B cell (primary cell): ENCODE results near the gene PRKCA. TPM values are rescaled to one million over a fixed set of nuclear protein-coding genes. Genes with fewer than 3 reads are reported as not detected.

Experiments
- ATAC-seq: fragments of 200-7000 bp; cut with Tn5 transposase; one replicate; pipeline ENCODE4 v1.10.0; 2021; ENCODE audit warnings: low read depth, mild to moderate bottlenecking, moderate number of reproducible peaks, moderate library complexity
- CTCF ChIA-PET: fragments of 350-600 bp; sonication (Branson Sonifier 250); formaldehyde crosslinking; loops from one replicate; lab custom pipeline; 2021; ENCODE audit warnings: antibody characterized with exemption, inconsistent platforms; lab: Charles Lee
- POLR2A ChIA-PET: fragments of 350-600 bp; sonication (Branson Sonifier 250); formaldehyde crosslinking; loops from one replicate; lab custom pipeline; 2021; ENCODE audit warnings: antibody characterized with exemption; lab: Charles Lee
- DNase-seq: peaks from one replicate; pipeline ENCODE4 v3.0.0; 2013
- H2AFZ ChIP-seq: 2 replicates; pipeline ENCODE4 v1.6.1; 2012; ENCODE audit warnings: mild to moderate bottlenecking, low read depth, low read length; ENCODE audit not compliant: insufficient read depth, poor library complexity, severe bottlenecking
- H3K27ac ChIP-seq, 2 donors: 1 replicate in 1 of 2; 2 replicates in 1 of 2; pipeline ENCODE4 v1.5.1; 2012 to 2013; ENCODE audit warnings: low read length in 2 of 2, mild to moderate bottlenecking in 2 of 2, moderate library complexity in 1 of 2
- H3K27me3 ChIP-seq, 4 experiments: fragments of 200-600 bp in 1 of 4; sonication (generic) in 1 of 4; replicated peaks in 1 of 4; 1 replicate in 2 of 4; 2 replicates in 2 of 4; pipeline versions ENCODE4 v1.6.1 to v1.7.0; 2013 to 2016; ENCODE audit warnings: low read length in 3 of 4, mild to moderate bottlenecking in 2 of 4, mixed read lengths in 1 of 4, moderate library complexity in 1 of 4; ENCODE audit not compliant: insufficient read depth in 4 of 4, control insufficient read depth in 3 of 4; ENCODE audit errors: control extremely low read depth in 1 of 4
- H3K36me3 ChIP-seq, 2 experiments: replicated peaks in 1 of 2; 1 replicate in 1 of 2; 2 replicates in 1 of 2; pipeline versions ENCODE4 v1.6.1 to v1.7.1; 2013; ENCODE audit warnings: low read length in 1 of 2; ENCODE audit not compliant: insufficient read depth in 2 of 2, control insufficient read depth in 1 of 2; ENCODE audit errors: control extremely low read depth in 1 of 2, extremely low read depth in 1 of 2
- H3K4me1 ChIP-seq, 2 donors: fragments of 200-600 bp in 1 of 2; sonication (generic) in 1 of 2; 1 replicate in 1 of 2; 2 replicates in 1 of 2; pipeline versions ENCODE4 v1.5.1 to v1.6.1; 2013 to 2017; ENCODE audit warnings: low read length in 2 of 2; ENCODE audit not compliant: control insufficient read depth in 2 of 2, insufficient read depth in 2 of 2
- H3K4me2 ChIP-seq: replicated peaks from 2 replicates; pipeline ENCODE3; 2012; ENCODE audit warnings: mild to moderate bottlenecking, low read depth, low read length; ENCODE audit not compliant: poor library complexity, severe bottlenecking
- H3K4me3 ChIP-seq, 5 experiments: fragments of 200-600 bp in 1 of 5; sonication (generic) in 1 of 5; 1 replicate in 3 of 5; 2 replicates in 2 of 5; pipeline versions ENCODE4 v1.5.1 to v1.7.0; 2011 to 2016; ENCODE audit warnings: low read length in 4 of 5, mild to moderate bottlenecking in 4 of 5, low read depth in 2 of 5, control low read depth in 1 of 5, moderate library complexity in 1 of 5; ENCODE audit not compliant: insufficient read depth in 1 of 5; ENCODE audit errors: control extremely low read depth in 1 of 5, extremely low read depth in 1 of 5
- H3K79me2 ChIP-seq: fragments of 200-600 bp; sonication (generic); one replicate; pipeline ENCODE4 v1.6.0; 2016; ENCODE audit warnings: low read length; ENCODE audit not compliant: control insufficient read depth, insufficient read depth
- H3K9ac ChIP-seq: fragments of 200-600 bp; sonication (generic); 2 replicates; pipeline ENCODE4 v1.6.1; 2017; ENCODE audit warnings: mild to moderate bottlenecking, low read length, moderate library complexity
- H3K9me3 ChIP-seq, 3 donors: one replicate each; pipeline versions ENCODE4 v1.6.1 to v1.7.1; 2013; ENCODE audit warnings: low read length in 2 of 3; ENCODE audit not compliant: control insufficient read depth in 2 of 3, insufficient read depth in 1 of 3; ENCODE audit errors: control extremely low read depth in 1 of 3
- H4K20me1 ChIP-seq: 2 replicates; pipeline ENCODE4 v1.6.0; 2012; ENCODE audit warnings: mild to moderate bottlenecking, low read length; ENCODE audit not compliant: insufficient read depth, control insufficient read depth, poor library complexity, severe bottlenecking
- H3K27ac Mint-ChIP-seq: one replicate; pipeline ENCODE4 v1.8.0; 2021; ENCODE audit warnings: mixed read lengths
- H3K27me3 Mint-ChIP-seq: one replicate; pipeline ENCODE4 v1.8.0; 2021; ENCODE audit warnings: mixed read lengths
- H3K4me1 Mint-ChIP-seq: one replicate; pipeline ENCODE4 v1.8.0; 2021; ENCODE audit warnings: mixed read lengths
- H3K4me3 Mint-ChIP-seq: one replicate; pipeline ENCODE4 v1.8.0; 2021; ENCODE audit warnings: mixed read lengths
- H3K9me3 Mint-ChIP-seq: one replicate; pipeline ENCODE4 v1.8.0; 2022; ENCODE audit warnings: mixed read lengths; ENCODE audit not compliant: insufficient read depth
- EZH2 ChIP-seq: IDR thresholded peaks from 2 replicates; pipeline ENCODE4 v1.6.1; 2012; ENCODE audit warnings: borderline replicate concordance, low read depth, mild to moderate bottlenecking, moderate library complexity, low read length; ENCODE audit not compliant: insufficient read depth, poor library complexity, severe bottlenecking
- WGBS: methylation state at CpG from one replicate; pipeline ENCODE4 v1.1.5; 2013; ENCODE audit warnings: missing lambda C conversion rate; ENCODE audit not compliant: insufficient coverage; 5-methylcytosine and 5-hydroxymethylcytosine counted together
- intact Hi-C: fragments of 100-400 bp; cut with micrococcal nuclease; formaldehyde crosslinking; loops from one replicate; pipeline ENCODE4 v1.10.0; 2022
- polyA plus RNA-seq: library from polyadenylated mRNA; depleted of rRNA; stranded (reverse); fragments of >200 nt; gene quantifications from 2 replicates; pipeline ENCODE4 v1.2.3, GENCODE V29; 2012
- total RNA-seq, 2 donors: library from RNA; stranded (reverse); fragments of 120-200 nt in 1 of 2; gene quantifications; 1 replicate in 1 of 2; 2 replicates in 1 of 2; pipeline versions ENCODE4 v1.2.3 to v1.2.4, GENCODE V29; 2013 to 2022
- TF ChIP-seq, protein P1 (sequence below): fragments of 200-600 bp; IDR thresholded peaks from one replicate; pipeline ENCODE4 v1.8.0; 2022; ENCODE audit warnings: antibody characterized with exemption, mild to moderate bottlenecking

PRKCA gene
- total and polyA plus RNA-seq, 2 donors (not counting 1 experiment from before 2014, with no cell fraction given): 0.33 to 7.7 TPM

DNA sequence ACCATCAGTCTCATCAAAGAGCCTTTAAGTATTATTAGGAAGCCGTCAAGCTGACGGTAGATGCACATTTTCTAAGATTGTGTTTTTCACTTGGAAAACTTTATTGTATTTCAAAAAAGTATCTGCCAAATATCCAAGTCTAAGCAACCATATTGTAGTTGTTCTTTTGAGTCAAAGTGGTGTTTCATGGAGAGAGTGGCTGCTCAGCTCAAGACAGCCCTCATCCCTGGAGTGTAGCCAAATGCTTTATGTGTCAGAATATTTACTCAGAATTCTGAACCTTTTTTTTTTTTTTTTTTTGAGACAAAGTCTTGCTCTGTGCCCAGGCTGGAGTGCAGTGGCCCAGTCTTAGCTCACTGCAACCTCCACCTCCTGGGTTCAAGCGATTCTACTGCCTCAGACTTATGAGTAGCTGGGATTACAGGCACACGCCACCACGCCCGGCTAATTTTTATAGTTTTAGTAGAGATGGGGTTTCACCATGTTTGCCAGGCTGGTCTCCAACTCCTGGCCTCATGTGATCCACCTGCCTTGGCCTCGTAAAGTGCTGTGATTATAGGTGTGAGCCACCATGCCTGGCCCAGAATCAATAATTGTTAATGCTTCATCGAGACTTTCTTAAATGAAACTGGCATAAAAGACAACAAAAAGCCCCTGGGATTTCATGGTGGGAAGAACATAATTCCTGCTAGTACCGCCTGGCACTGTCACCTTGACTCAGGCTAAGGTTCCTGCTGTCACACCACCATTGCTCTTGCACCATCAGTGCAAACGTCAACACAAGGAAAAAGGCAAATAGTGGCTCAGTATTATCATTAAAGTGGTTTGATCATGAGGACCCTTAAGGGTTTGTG is 45.5 kb downstream of the PRKCA start:
- no peak overlapping the region for H3K9ac ChIP-seq
- Mint-ChIP-seq H3K9me3 (no peaks in the 10 kb centered on the region), H3K4me3 (no peak overlapping the region), H3K27me3 (peaks cover 3% of the 10 kb centered on the region), H3K4me1 (no peaks in the 10 kb centered on the region), H3K27ac (no peak overlapping the region)
- WGBS: 95% methylated on average over 3 of the region's 10 CpGs
- H3K4me2 ChIP-seq: no peak overlapping the region
- H3K27me3 ChIP-seq: no peaks in the 10 kb centered on the region
- no peaks in the 10 kb centered on the region for H3K4me1 ChIP-seq
- H3K79me2 ChIP-seq: no peaks in the 10 kb centered on the region
- no peaks in the 10 kb centered on the region for H3K9me3 ChIP-seq
- H2AFZ ChIP-seq: no peak overlapping the region
- CTCF ChIA-PET: no interaction called here
- no peak overlapping the region for H3K4me3 ChIP-seq
- TF ChIP-seq, protein P1, sequence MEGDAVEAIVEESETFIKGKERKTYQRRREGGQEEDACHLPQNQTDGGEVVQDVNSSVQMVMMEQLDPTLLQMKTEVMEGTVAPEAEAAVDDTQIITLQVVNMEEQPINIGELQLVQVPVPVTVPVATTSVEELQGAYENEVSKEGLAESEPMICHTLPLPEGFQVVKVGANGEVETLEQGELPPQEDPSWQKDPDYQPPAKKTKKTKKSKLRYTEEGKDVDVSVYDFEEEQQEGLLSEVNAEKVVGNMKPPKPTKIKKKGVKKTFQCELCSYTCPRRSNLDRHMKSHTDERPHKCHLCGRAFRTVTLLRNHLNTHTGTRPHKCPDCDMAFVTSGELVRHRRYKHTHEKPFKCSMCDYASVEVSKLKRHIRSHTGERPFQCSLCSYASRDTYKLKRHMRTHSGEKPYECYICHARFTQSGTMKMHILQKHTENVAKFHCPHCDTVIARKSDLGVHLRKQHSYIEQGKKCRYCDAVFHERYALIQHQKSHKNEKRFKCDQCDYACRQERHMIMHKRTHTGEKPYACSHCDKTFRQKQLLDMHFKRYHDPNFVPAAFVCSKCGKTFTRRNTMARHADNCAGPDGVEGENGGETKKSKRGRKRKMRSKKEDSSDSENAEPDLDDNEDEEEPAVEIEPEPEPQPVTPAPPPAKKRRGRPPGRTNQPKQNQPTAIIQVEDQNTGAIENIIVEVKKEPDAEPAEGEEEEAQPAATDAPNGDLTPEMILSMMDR: no peak
- no peak for TF ChIP-seq EZH2
- no peak overlapping the region for H3K27ac ChIP-seq
- no peaks in the 10 kb centered on the region for H4K20me1 ChIP-seq
- POLR2A ChIA-PET: no interaction called here
- no peaks in the 10 kb centered on the region for H3K36me3 ChIP-seq
- DNase-seq: no peak
- intact Hi-C loops: no loop called here
- ATAC-seq: no peak

DNA sequence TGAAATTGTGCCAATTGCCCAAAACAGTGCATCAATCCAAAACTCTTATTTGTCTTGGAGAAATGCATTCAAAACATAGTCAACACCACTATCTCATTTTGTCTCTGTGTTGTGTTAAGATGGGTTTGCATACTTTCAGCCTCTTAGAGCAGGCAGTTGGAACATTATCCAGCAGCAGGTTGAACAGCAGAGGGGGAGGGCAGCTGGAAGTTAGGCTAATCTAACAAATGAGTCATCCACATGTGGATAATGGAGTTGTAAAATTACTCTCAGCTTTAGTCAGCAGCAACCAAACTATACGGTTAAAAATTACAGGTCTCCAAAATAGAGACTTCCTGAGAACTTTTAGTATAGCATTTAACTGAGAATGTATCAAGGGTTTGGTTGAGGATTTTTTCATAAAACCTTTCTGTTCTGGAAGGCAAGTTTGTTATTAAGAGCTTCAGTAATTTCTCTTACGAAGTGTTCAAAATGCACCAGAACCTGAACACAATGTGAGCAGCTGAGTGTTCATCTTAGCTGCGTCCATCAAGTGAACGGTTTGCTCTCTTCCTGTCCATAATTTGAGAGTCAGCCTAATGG is 46.3 kb downstream of the PRKCA start:
- Histone ChIP-seq H3K4me3 (no peak overlapping the region), H2AFZ (no peak overlapping the region), H3K27me3 (no peaks in the 10 kb centered on the region), H4K20me1 (no peaks in the 10 kb centered on the region), H3K9ac (no peak overlapping the region), H3K36me3 (no peaks in the 10 kb centered on the region), H3K4me1 (no peaks in the 10 kb centered on the region), H3K27ac (no peak overlapping the region), H3K79me2 (no peaks in the 10 kb centered on the region), H3K4me2 (no peak overlapping the region), H3K9me3 (no peaks in the 10 kb centered on the region)
- Mint-ChIP-seq H3K9me3 (no peaks in the 10 kb centered on the region), H3K4me1 (no peaks in the 10 kb centered on the region), H3K4me3 (no peak overlapping the region), H3K27me3 (peaks cover 6% of the 10 kb centered on the region), H3K27ac (no peak overlapping the region)
- CTCF ChIA-PET: no interaction called here
- POLR2A ChIA-PET: no interaction called here
- ATAC-seq (no peak), DNase-seq (no peak)
- no peak for TF ChIP-seq EZH2
- TF ChIP-seq, protein P1: no peak
- WGBS: no CpG with 5 or more reads among the region's 4 CpGs
- intact Hi-C loops: no loop called here
